Stimulated activated CD8-positive, alpha-beta memory T cell treated with anti-CD3 and anti-CD28 coated beads, Interleukin-15, amount 100 ng/mL, for 4 hours (primary cell): ENCODE measurements around the gene RNF26.

ENCODE experiments used
- DNase-seq, 2 donors: peaks; one replicate each; pipeline ENCODE4 v3.0.0-alpha.2; 2020; ENCODE audit warnings: low read depth in 2 of 2

The RNF26 gene

GRCh38 chr11:119336744-119337469, 2.6 kb downstream of the RNF26 start:
- DNase-seq: no peak

GRCh38 chr11:119337581-119338317, 3.4 kb downstream of the RNF26 start:
- DNase-seq: no peak

- no peak for DNase-seq
These were observed 4.1 kb downstream of the RNF26 start for GRCh38 chr11:119338318-119338890.

GRCh38 chr11:119338965-119339588, 4.8 kb downstream of the RNF26 start:
- DNase-seq: no peak

GRCh38 chr11:119339589-119340334, 5.4 kb downstream of the RNF26 start:
- DNase-seq: no peak

- DNase-seq: no peak
These were observed 6.3 kb downstream of the RNF26 start, which contains the start of gene C1QTNF5 for GRCh38 chr11:119340335-119341221. Gene C1QTNF5 (minus strand): TSS chr11:119340883. CDS start chr11:119340397, 486 bp downstream.

- DNase-seq: no peak
These were observed 7.1 kb downstream of the RNF26 start for GRCh38 chr11:119341222-119342022.

GRCh38 chr11:119342023-119342300, 7.6 kb downstream of the RNF26 start:
- DNase-seq: no peak

- no peak for DNase-seq
These were observed 8.2 kb downstream of the RNF26 start for GRCh38 chr11:119342362-119343130.

GRCh38 chr11:119343726-119344125, 9.4 kb downstream of the RNF26 start:
- no peak for DNase-seq

GRCh38 chr11:119344291-119345010, 10.1 kb downstream of the RNF26 start:
- no peak for DNase-seq

GRCh38 chr11:119345685-119346084, 11.4 kb downstream of the RNF26 start:
- no peak for DNase-seq

GRCh38 chr11:119346605-119347004, 12.3 kb downstream of the RNF26 start, which contains the start of gene MFRP:
Gene MFRP (minus strand): TSS chr11:119346705. CDS start chr11:119346513, 192 bp downstream.
- DNase-seq: no peak

- no peak for DNase-seq
These were observed 12.9 kb downstream of the RNF26 start for GRCh38 chr11:119347242-119347641.

GRCh38 chr11:119347940-119348605, 13.7 kb downstream of the RNF26 start:
- no peak for DNase-seq

- DNase-seq: no peak
These were observed 16.0 kb downstream of the RNF26 start for GRCh38 chr11:119350302-119350701.

GRCh38 chr11:119351232-119351631, 16.9 kb downstream of the RNF26 start:
- DNase-seq: no peak

- no peak for DNase-seq
These were observed 18.5 kb downstream of the RNF26 start for GRCh38 chr11:119352857-119353260.
